GM18502 (cell line): ENCODE results near the gene PSMD1.

Experiments used
- ATAC-seq: cut with Tn5 transposase; IDR thresholded peaks from one replicate; pipeline ENCODE4 v1.9.1; 2021; ENCODE audit warnings: mild to moderate bottlenecking; ENCODE audit not compliant: unreplicated experiment, poor library complexity

PSMD1 gene

GRCh38 chr2:231033147-231034132 is 23.2 kb upstream of the PSMD1 start:
- ATAC-seq = no peak

GRCh38 chr2:231034291-231034882 is 22.3 kb upstream of the PSMD1 start:
- no peak for ATAC-seq

GRCh38 chr2:231036131-231036530 is 20.5 kb upstream of the PSMD1 start:
- no peak for ATAC-seq

DNA sequence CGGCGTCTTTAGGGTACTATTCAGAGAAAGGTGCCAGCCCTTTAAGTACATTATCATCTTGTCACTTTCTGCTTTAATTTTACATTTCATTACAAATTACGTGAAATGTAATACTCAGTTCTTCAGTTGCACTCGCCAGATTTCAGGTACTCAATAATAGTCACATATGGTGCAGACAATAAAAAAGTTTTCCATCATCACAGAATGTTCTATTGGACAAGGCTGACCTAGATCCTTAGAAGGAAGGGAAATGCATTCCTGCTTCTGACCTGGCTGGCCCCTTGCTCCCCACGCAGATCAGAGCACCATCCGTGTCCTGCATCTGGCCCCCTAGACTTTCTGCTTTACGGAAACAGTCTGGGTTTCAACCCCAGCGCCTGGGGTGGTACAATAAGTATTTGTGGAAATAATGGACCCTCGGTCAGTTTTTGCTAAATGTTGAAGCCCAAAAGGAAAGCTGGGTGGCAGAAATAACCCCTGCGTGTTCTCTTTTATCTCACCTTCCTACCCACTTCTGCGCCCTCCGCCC is 20.0 kb upstream of the PSMD1 start:
- ATAC-seq = no peak

DNA sequence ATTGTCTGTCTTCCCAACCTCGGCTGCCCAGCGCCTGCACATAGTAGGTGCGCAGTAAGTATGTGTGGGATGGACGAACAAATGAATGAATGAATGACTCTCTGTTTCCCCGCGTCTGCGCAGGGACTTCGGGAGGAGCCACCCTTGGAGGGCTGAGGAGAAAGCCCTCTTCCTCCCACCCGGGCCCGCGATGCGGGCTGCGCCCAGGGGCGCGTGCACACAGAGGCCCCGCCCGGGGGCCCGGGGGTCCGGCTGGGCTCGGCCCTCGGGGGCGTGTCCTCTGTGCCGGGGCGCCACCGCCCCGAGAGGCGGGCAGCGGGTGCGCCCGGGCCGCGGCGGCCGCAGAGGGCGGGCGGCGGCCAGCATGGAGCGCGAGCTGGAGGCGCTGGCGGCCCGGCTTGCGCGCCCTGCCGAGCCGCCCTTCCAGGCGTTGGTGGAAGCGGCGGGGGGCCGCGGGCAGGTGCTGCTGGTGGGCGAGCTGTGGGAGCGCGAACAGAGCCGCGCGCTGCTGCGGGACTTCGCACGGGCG is 19.4 kb upstream of the PSMD1 start, which contains the start of gene C2orf72:
C2orf72 (plus strand) TSS at position 322 of the 529 bp plus-strand sequence; CDS start at position 365, 43 bp downstream.
- no peak for ATAC-seq

- ATAC-seq = no peak
Observed at GRCh38 chr2:231037731-231038482, 18.8 kb upstream of the PSMD1 start.

- no peak for ATAC-seq
Observed at GRCh38 chr2:231038483-231039293, 18.0 kb upstream of the PSMD1 start.

DNA sequence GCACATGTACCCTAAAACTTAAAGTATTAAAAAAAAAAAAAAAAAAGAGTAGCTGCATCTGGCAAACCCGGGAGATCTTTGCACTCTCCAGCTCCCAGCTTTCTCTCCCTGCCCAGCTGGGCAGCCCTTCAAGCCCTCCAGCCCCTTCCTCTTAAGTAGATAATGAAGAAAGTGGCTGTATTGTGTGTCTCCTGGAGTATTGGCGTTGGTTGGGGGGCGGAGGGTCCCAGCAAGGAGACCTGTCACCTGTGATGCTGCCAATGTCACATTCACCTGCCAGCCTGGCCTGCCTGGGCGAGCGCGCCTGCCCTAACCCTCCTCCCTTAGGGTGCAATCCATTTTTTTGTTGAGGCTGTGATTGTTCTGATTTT is 17.4 kb upstream of the PSMD1 start:
- ATAC-seq = no peak

- ATAC-seq = no peak
Observed at GRCh38 chr2:231039821-231040364, 16.8 kb upstream of the PSMD1 start.

DNA sequence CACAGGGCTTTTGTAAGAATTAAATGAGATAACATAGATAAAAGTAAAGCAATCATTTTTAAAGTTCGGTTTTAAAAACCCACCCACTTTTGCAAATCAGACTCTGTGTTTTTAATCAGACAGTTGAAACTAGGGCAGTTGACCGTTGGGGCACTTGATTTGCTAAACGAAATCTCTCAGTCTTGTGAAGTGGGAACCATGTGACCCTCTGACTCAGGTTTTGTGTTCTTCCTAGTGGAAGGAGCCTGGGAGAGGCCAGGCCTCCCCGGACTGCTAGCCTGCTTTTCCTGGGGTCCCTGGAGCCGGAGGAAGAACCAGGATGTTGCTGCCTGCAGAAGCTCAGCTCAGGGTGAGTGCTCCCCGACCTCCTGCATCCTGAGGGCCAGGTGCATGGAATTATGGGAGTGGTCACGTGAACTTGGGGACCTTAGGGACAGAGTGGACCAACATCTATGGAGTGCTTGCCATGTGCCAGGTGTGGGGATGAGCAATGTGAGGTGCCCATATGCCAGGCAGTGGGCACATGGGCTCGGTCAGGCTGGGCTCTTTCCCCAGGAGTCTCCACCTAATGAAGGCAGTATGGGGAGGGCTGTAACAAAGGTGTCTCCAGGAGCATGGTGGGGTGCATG is 15.5 kb upstream of the PSMD1 start:
- no peak for ATAC-seq

DNA sequence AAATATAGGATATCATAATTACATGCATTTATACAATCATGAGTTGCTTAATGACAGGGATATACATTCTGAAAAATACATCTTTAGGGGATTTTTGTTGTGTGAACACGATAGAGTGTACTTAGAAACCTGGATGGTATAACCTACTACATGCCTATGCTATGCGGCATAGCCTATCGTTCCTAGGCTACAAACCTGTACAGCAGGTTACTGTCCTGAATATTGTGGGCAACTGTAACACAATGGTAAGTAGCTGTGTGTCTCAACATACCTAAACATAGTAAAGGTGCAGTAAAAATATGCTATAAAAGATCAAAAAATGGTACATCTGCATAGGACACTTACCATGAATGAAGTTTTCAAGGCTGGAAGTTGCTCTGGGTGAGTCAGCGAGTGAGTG is 12.9 kb upstream of the PSMD1 start:
- no peak for ATAC-seq

DNA sequence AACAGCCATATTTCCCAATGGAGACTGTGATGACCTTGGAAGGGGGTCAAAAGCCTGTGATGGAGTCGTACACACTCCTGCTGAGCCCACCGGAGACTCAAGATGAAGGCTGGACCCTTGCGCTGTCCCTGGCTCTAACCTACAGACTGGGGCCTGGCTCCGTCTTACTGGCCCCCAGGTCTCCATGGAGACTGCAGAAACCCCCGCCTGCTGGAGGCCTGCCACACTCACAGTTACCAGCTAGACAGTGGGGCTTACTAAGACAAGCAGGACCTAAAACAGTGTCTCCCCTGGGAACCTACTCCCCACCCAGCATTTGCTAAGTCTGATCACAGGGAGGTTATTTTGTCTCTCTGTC is 9.8 kb upstream of the PSMD1 start:
- ATAC-seq = no peak

DNA sequence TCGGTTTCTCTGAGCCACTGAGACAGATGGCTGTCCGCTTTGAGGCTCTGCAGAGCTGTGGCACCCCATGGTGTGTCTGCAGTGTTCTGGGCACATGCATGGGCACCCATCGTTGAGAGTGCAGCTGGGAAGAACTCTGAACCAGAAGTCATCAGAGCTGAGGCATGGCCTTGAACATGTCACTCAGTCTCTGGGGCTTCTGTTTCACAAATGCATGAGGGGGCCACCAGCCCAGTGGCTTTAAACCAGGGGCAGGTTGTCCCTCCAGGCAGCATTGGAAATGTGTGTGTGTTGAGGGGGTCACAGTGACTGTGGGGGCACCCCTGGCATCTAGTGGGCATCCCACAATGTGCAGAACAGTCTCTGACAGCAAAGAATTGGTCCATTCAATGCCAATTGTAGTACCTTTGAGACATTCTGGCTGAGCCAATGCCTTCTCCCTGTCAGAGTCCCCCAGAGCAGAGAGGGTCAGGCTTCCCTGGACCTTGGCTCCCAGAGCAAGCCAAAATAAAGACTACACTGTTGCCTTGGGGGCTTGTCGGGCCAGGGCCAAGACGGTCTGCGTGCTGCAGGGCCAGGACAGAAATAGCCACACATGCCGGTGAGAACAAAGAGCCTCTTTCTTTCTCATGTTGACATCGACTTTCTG is 9.3 kb upstream of the PSMD1 start:
- ATAC-seq = no peak

DNA sequence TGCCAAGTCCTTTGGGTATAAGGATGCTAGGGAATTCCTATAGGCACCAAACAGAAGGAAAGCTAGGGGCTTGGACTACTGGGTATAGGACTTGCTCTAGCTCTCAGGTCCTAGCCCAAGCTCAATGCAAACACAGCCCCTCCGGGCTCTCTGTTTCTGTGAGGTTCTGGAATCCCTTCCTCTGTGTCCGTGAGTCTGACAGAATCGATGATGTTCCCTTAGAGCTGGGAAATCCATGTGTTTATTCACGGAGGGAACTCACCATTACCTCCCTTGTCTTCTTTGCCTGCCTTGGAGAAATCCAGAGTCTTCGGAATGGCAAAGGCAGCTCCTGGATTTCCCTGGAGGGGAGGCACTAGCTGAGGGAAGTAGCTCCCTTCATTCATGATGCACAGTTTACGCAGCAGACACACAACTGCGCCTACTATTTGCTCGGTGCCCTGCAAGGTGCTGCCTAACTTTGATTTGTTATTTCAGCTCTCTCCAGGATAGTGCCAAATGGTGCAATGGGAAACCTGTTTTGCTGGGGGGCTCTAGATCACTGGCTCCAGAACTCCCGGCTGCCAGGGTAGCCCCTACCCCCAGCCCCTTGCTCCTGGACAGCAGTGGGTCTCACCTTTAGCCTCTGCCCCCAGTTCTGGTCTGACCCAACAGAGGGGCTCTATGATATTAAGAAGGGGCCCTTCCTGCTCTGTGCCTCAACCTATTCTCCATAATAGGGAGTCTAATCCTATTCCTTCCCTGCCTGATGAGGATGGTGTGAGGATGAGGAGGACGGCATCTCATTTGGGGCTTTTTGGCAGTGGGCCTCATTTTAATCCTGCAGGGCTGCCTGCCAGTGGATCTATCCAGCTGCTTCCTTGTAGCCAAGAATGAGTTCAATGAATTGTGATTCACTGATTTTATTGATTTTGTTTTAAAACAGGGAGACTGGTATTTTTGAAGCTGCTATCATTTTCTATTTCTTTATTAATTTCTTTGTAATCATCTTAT is 8.4 kb upstream of the PSMD1 start:
- no peak for ATAC-seq

GRCh38 chr2:231049286-231050017 is 7.2 kb upstream of the PSMD1 start:
- no peak for ATAC-seq

DNA sequence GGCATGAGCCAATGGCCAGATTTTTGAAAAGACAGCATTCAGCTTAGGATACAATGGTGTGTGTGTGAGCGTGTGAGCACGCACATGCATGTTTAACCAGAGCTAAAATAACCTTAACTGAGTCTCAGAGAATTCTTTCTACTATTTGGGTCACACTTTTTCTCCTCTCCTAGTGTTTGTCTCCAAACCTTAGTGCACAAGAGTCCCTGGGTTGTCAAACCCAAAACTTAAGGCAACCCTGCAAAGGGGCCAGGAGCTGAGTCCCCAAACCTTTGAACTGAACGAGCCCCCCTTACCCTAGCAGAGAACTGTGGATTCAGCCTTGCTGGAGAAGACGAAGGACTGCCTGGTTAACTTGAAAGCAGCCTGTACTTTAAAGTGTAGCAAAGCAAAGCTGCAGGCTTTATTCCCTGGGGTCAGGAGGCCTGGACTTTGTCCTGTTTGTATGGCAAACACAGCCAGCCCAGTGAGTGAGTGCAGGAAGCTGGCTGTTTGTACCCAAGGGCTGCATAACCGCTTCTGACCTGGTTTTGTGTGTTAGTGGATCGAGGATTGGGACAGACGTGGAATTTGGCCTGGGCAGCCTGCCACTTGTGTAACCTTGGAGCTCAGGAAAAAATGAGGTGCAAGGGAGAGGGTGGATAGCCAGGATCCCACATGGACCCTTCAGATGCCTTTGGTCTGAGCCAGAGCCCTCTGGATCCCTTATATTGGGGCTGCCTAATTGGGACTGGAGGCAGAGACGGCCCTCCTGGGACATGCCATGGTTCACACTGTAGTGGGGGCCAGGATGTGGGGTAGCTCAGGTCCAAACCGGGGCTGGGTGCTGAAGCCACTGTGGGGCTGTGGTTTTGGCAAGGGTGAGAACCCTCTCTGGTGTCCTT is 6.4 kb upstream of the PSMD1 start:
- no peak for ATAC-seq
